ENCODE data around the gene SMAD9. TPM values are rescaled to one million over a fixed set of nuclear protein-coding genes. Genes with fewer than 3 reads are reported as not detected.

Gene SMAD9
- total RNA-seq, 1 experiment from 2014 or later, result 1.1 TPM

DNA sequence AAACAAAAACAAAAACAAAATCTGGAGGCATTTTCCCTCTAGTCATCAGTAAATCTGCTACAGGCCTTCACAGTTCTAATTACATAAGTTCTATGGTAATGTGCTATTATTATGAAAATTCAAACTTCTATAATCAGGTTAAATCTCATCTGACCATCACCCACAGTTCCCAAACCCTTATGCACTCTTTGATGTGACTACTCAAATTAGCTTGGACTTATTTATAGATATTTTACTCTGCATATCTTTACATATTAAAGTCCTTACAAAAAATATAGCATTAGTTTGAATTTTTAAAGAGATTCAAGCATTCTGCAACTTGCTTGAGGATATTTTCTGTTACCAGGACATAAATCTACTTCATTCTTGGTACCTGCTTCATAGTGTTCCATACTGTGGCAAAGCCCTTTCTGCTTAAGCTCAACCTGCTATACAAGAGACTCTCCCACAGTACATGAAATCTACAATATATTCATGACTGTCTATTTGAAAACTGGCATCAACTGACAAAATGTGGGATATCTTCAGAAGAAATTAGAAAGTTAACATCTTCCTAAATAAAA is 22.9 kb downstream of the SMAD9 start:
- no peak overlapping the region for H2BK12ac ChIP-seq (ENCODE audit: insufficient read length, low read depth, low read length)
- H3K23me2 ChIP-seq (ENCODE audit: insufficient read length, low read depth, low read length, poor library complexity, severe bottlenecking), result no peaks in the 10 kb centered on the region
- no peaks in the 10 kb centered on the region for H3K9me3 ChIP-seq (ENCODE audit: control insufficient read depth, low read depth, low read length)
- no peaks in the 10 kb centered on the region for H3K27me3 ChIP-seq (ENCODE audit: insufficient read depth, low read length)
- H3K9ac ChIP-seq (ENCODE audit: extremely low read depth, insufficient read length, low read length), result no peak overlapping the region
- no peak overlapping the region for H3K27ac ChIP-seq (ENCODE audit: insufficient read length, low read depth, low read length)
- Mint-ChIP-seq H3K4me1 (no peaks in the 10 kb centered on the region), H3K9me3 (no peaks in the 10 kb centered on the region; a peak in 1 of 5 replicates), H3K36me3 (ENCODE audit: insufficient read depth in 1 of 3, low read depth in 3 of 3) (no peaks in the 10 kb centered on the region), H3K27ac (no peak overlapping the region), H3K27me3 (ENCODE audit: low read depth) (no peaks in the 10 kb centered on the region; the same call in 1 of the 2 replicates), H3K4me3 (no peak overlapping the region)
- H2AFZ ChIP-seq (ENCODE audit: low read length), result no peak overlapping the region
- no peak overlapping the region for H2AK5ac ChIP-seq (ENCODE audit: insufficient read length, low read length)
- no peak overlapping the region for H2BK15ac ChIP-seq (ENCODE audit: low read depth, low read length)
- H4K8ac ChIP-seq (replicated peaks; ENCODE audit: insufficient read length, low read depth, low read length), result no peak overlapping the region
- H2BK120ac ChIP-seq (ENCODE audit: low read depth, low read length, poor library complexity, severe bottlenecking), result no peak overlapping the region
- H3K23ac ChIP-seq (ENCODE audit: insufficient read length, low read depth, low read length), result no peak overlapping the region
- H3T11ph ChIP-seq (ENCODE audit: low read length), result no peak overlapping the region
- no peak overlapping the region for H2BK5ac ChIP-seq (ENCODE audit: insufficient read length, low read length)
- H3K4me2 ChIP-seq (ENCODE audit: insufficient read depth, insufficient read length, low read length), result no peak overlapping the region
- H3K79me2 ChIP-seq (ENCODE audit: insufficient read depth, low read length), result no peaks in the 10 kb centered on the region
- no peak overlapping the region for H3K4ac ChIP-seq (ENCODE audit: low read depth, low read length)
- no peaks in the 10 kb centered on the region for H3K4me1 ChIP-seq (ENCODE audit: insufficient read depth, low read length)
- DNase-seq, result no peak
- no peak overlapping the region for H2BK20ac ChIP-seq (ENCODE audit: low read depth, low read length, poor library complexity, severe bottlenecking)
- H3K56ac ChIP-seq (ENCODE audit: insufficient read length, low read depth, low read length), result no peak overlapping the region
- no peak overlapping the region for H3K14ac ChIP-seq (ENCODE audit: insufficient read depth, low read length)
- no peaks in the 10 kb centered on the region for H4K20me1 ChIP-seq (ENCODE audit: control insufficient read depth, insufficient read depth, insufficient read length)
- H4K91ac ChIP-seq (ENCODE audit: insufficient read length, low read depth, low read length), result no peak overlapping the region
- TF ChIP-seq, protein P1, sequence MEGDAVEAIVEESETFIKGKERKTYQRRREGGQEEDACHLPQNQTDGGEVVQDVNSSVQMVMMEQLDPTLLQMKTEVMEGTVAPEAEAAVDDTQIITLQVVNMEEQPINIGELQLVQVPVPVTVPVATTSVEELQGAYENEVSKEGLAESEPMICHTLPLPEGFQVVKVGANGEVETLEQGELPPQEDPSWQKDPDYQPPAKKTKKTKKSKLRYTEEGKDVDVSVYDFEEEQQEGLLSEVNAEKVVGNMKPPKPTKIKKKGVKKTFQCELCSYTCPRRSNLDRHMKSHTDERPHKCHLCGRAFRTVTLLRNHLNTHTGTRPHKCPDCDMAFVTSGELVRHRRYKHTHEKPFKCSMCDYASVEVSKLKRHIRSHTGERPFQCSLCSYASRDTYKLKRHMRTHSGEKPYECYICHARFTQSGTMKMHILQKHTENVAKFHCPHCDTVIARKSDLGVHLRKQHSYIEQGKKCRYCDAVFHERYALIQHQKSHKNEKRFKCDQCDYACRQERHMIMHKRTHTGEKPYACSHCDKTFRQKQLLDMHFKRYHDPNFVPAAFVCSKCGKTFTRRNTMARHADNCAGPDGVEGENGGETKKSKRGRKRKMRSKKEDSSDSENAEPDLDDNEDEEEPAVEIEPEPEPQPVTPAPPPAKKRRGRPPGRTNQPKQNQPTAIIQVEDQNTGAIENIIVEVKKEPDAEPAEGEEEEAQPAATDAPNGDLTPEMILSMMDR (conservative IDR thresholded peaks at IDR 0.05), result no peak
- H4K5ac ChIP-seq (ENCODE audit: insufficient read length, low read depth, low read length), result no peak overlapping the region
- H3K18ac ChIP-seq (ENCODE audit: insufficient read length, low read depth, low read length), result no peak overlapping the region
- no peaks in the 10 kb centered on the region for H3K79me1 ChIP-seq (ENCODE audit: insufficient read depth, low read depth, low read length, poor library complexity, severe bottlenecking)
